A673 (cell line): Measurements from ENCODE around the gene VWA8. TPM values are rescaled to one million over a fixed set of nuclear protein-coding genes. Genes with fewer than 3 reads are reported as not detected.

Experiments
- BruUV-seq: library from RNA; stranded (reverse); fragments of 400-500 nt; replicated peaks from 2 replicates; lab custom pipeline; 2021; lab: Mats Ljungman, UMichigan
- CTCF ChIA-PET: fragments of 300-600 bp; sonication (Branson Sonifier 250); formaldehyde crosslinking; loops from one replicate; lab custom pipeline; 2022; ENCODE audit warnings: antibody characterized with exemption; lab: Charles Lee
- POLR2A ChIA-PET: fragments of 300-600 bp; sonication (Branson Sonifier 250); formaldehyde crosslinking; loops from one replicate; lab custom pipeline; 2022; ENCODE audit warnings: antibody characterized with exemption; ENCODE audit not compliant: low non-redundant PET; lab: Charles Lee
- DNase-seq: peaks from one replicate; pipeline ENCODE4 v3.0.0-alpha.2; 2015; ENCODE audit warnings: low spot score
- H3K27ac ChIP-seq: fragments of 200-600 bp; sonication (generic); 2 replicates; pipeline ENCODE4 v1.5.1; 2016; ENCODE audit warnings: mixed run types, low read depth, mild to moderate bottlenecking, mixed read lengths, antibody characterized with exemption, low read length; ENCODE audit not compliant: poor library complexity, severe bottlenecking
- H3K27me3 ChIP-seq: fragments of 200-600 bp; sonication (generic); replicated peaks from 2 replicates; pipeline ENCODE4 v1.6.1; 2017; ENCODE audit warnings: mixed run types, low read depth, mild to moderate bottlenecking, mixed read lengths, antibody characterized with exemption, low read length; ENCODE audit not compliant: insufficient read depth, poor library complexity
- H3K36me3 ChIP-seq: fragments of 200-600 bp; sonication (generic); 2 replicates; pipeline ENCODE4 v1.6.1; 2016; ENCODE audit warnings: mixed run types, mild to moderate bottlenecking, mixed read lengths, antibody characterized with exemption, low read length; ENCODE audit not compliant: insufficient read depth, poor library complexity, severe bottlenecking
- H3K4me1 ChIP-seq: fragments of 200-600 bp; sonication (generic); 2 replicates; pipeline ENCODE4 v1.6.1; 2017; ENCODE audit warnings: mixed run types, mild to moderate bottlenecking, mixed read lengths, antibody characterized with exemption, low read length; ENCODE audit not compliant: insufficient read depth, poor library complexity, severe bottlenecking
- H3K4me3 ChIP-seq: fragments of 200-600 bp; sonication (generic); 2 replicates; pipeline ENCODE4 v1.5.1; 2016; ENCODE audit warnings: low read depth, mixed run types, mild to moderate bottlenecking, mixed read lengths, low read length; ENCODE audit not compliant: poor library complexity, severe bottlenecking
- H3K9me3 ChIP-seq: fragments of 200-600 bp; sonication (generic); 2 replicates; pipeline ENCODE4 v1.6.1; 2016; ENCODE audit warnings: mixed run types, low read depth, mild to moderate bottlenecking, mixed read lengths, antibody characterized with exemption, low read length; ENCODE audit not compliant: poor library complexity, severe bottlenecking
- EZH2 ChIP-seq: fragments of 200-600 bp; sonication (generic); IDR thresholded peaks from 2 replicates; pipeline ENCODE4 v1.6.1; 2017; ENCODE audit warnings: borderline replicate concordance, low read depth, mild to moderate bottlenecking, mixed read lengths, antibody characterized with exemption, low read length; ENCODE audit not compliant: poor library complexity, severe bottlenecking
- intact Hi-C: fragments of 100-400 bp; cut with micrococcal nuclease; formaldehyde crosslinking; loops from one replicate; pipeline ENCODE4 v1.10.0; 2022; ENCODE audit not compliant: unreplicated experiment
- total RNA-seq: library from RNA; stranded (reverse); gene quantifications from 2 replicates; pipeline ENCODE4 v1.2.3, GENCODE V29; 2021
- TF ChIP-seq, protein P1 (sequence below): fragments of 300-800, 200-600 bp; sonication (generic); conservative IDR thresholded peaks from 2 replicates; pipeline ENCODE4 v1.5.1; 2017; ENCODE audit warnings: low read depth, mild to moderate bottlenecking, antibody characterized with exemption, low read length, moderate library complexity, mixed read lengths

The VWA8 gene
- total RNA-seq, 1 experiment from 2014 or later: 18.5 TPM

GRCh38 chr13:42002066-42002465 is 41.2 kb upstream of the VWA8 start:
- Histone ChIP-seq H3K9me3 (no peaks in the 10 kb centered on the region), H3K4me1 (no peaks in the 10 kb centered on the region), H3K27ac (no peak overlapping the region), H3K4me3 (no peak overlapping the region), H3K27me3 (peaks cover 6% of the 10 kb centered on the region), H3K36me3 (no peaks in the 10 kb centered on the region)
- TF ChIP-seq EZH2: no peak
- TF ChIP-seq, protein P1, sequence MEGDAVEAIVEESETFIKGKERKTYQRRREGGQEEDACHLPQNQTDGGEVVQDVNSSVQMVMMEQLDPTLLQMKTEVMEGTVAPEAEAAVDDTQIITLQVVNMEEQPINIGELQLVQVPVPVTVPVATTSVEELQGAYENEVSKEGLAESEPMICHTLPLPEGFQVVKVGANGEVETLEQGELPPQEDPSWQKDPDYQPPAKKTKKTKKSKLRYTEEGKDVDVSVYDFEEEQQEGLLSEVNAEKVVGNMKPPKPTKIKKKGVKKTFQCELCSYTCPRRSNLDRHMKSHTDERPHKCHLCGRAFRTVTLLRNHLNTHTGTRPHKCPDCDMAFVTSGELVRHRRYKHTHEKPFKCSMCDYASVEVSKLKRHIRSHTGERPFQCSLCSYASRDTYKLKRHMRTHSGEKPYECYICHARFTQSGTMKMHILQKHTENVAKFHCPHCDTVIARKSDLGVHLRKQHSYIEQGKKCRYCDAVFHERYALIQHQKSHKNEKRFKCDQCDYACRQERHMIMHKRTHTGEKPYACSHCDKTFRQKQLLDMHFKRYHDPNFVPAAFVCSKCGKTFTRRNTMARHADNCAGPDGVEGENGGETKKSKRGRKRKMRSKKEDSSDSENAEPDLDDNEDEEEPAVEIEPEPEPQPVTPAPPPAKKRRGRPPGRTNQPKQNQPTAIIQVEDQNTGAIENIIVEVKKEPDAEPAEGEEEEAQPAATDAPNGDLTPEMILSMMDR: no peak
- POLR2A ChIA-PET: no interaction called here
- intact Hi-C loops: no loop called here
- BruUV-seq: no TSS peak
- no peak for DNase-seq
- CTCF ChIA-PET: no interaction called here

- Histone ChIP-seq H3K36me3 (no peaks in the 10 kb centered on the region), H3K27ac (no peak overlapping the region), H3K4me1 (no peaks in the 10 kb centered on the region), H3K27me3 (peaks cover 6% of the 10 kb centered on the region), H3K4me3 (no peak overlapping the region), H3K9me3 (no peaks in the 10 kb centered on the region)
- intact Hi-C loops: no loop called here
- ChIA-PET CTCF (no interaction called here), POLR2A (no interaction called here)
- TF ChIP-seq, protein P1: no peak
- no peak for TF ChIP-seq EZH2
- no peak for DNase-seq
- BruUV-seq: no TSS peak
These were observed 40.7 kb upstream of the VWA8 start for GRCh38 chr13:42001580-42001979.

DNA sequence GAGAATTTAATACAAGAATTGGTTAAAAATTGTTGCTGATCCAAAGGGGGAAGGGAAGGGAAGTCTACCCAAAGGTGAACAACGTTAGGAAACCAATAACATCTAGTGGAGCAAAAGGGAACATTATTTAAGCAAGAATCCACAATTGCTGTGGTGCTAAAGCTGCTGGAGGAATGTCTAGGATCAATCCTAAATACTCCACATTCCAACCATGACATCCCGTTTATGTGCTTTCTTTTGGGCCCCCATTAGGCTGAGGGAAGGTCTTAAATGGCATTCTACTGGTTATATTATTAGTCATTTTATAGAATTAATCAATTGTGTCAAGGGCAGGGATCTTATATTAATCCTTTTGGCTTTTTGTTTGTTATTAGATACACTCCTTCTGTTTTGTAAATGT is 39.9 kb upstream of the VWA8 start:
- intact Hi-C loops: no loop called here
- BruUV-seq: no TSS peak
- H3K27ac ChIP-seq: no peak overlapping the region
- H3K36me3 ChIP-seq: no peaks in the 10 kb centered on the region
- H3K4me1 ChIP-seq: no peaks in the 10 kb centered on the region
- H3K9me3 ChIP-seq: no peaks in the 10 kb centered on the region
- no peak overlapping the region for H3K4me3 ChIP-seq
- peaks cover 6% of the 10 kb centered on the region for H3K27me3 ChIP-seq
- TF ChIP-seq, protein P1: no peak
- no peak for TF ChIP-seq EZH2
- DNase-seq: no peak
- ChIA-PET POLR2A (no interaction called here), CTCF (no interaction called here)
